GM06990 (cell line): ENCODE results near the gene TSPOAP1.
A peak's percentile ranks its signal among the peaks of the same experiment; 100 is the strongest.

Experiments used
- DNase-seq: peaks from one replicate; pipeline ENCODE4 v3.0.0-alpha.2; 2011; ENCODE audit not compliant: insufficient read length; ENCODE audit errors: extremely low read depth
- H3K27me3 ChIP-seq: replicated peaks from 2 replicates; pipeline ENCODE4 v1.6.0; 2011; ENCODE audit warnings: low read length; ENCODE audit not compliant: control insufficient read depth, insufficient read depth
- H3K36me3 ChIP-seq: 2 replicates; pipeline ENCODE4 v1.5.1; 2011; ENCODE audit warnings: low read length; ENCODE audit not compliant: control insufficient read depth, insufficient read depth
- H3K4me3 ChIP-seq: replicated peaks from 2 replicates; pipeline ENCODE4 v1.5.1; 2011; ENCODE audit warnings: low read depth, mild to moderate bottlenecking, control low read depth, low read length
- TF ChIP-seq, protein P1 (sequence below): IDR thresholded peaks from 2 replicates; pipeline ENCODE4 v1.5.1; 2011; ENCODE audit warnings: low read length, control low read depth, mild to moderate bottlenecking, inconsistent platforms; ENCODE audit not compliant: insufficient read depth, poor library complexity, severe bottlenecking

The TSPOAP1 gene

GRCh38 chr17:58339755-58340404, 11.3 kb upstream of the TSPOAP1 start:
- DNase-seq = peak; percentile 29
- H3K4me3 ChIP-seq = peak overlapping the region; percentile 82
- TF ChIP-seq, protein P1, sequence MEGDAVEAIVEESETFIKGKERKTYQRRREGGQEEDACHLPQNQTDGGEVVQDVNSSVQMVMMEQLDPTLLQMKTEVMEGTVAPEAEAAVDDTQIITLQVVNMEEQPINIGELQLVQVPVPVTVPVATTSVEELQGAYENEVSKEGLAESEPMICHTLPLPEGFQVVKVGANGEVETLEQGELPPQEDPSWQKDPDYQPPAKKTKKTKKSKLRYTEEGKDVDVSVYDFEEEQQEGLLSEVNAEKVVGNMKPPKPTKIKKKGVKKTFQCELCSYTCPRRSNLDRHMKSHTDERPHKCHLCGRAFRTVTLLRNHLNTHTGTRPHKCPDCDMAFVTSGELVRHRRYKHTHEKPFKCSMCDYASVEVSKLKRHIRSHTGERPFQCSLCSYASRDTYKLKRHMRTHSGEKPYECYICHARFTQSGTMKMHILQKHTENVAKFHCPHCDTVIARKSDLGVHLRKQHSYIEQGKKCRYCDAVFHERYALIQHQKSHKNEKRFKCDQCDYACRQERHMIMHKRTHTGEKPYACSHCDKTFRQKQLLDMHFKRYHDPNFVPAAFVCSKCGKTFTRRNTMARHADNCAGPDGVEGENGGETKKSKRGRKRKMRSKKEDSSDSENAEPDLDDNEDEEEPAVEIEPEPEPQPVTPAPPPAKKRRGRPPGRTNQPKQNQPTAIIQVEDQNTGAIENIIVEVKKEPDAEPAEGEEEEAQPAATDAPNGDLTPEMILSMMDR = no peak
- no peaks in the 10 kb centered on the region for H3K27me3 ChIP-seq
- no peaks in the 10 kb centered on the region; the same call in 1 of the 2 replicates for H3K36me3 ChIP-seq

DNA sequence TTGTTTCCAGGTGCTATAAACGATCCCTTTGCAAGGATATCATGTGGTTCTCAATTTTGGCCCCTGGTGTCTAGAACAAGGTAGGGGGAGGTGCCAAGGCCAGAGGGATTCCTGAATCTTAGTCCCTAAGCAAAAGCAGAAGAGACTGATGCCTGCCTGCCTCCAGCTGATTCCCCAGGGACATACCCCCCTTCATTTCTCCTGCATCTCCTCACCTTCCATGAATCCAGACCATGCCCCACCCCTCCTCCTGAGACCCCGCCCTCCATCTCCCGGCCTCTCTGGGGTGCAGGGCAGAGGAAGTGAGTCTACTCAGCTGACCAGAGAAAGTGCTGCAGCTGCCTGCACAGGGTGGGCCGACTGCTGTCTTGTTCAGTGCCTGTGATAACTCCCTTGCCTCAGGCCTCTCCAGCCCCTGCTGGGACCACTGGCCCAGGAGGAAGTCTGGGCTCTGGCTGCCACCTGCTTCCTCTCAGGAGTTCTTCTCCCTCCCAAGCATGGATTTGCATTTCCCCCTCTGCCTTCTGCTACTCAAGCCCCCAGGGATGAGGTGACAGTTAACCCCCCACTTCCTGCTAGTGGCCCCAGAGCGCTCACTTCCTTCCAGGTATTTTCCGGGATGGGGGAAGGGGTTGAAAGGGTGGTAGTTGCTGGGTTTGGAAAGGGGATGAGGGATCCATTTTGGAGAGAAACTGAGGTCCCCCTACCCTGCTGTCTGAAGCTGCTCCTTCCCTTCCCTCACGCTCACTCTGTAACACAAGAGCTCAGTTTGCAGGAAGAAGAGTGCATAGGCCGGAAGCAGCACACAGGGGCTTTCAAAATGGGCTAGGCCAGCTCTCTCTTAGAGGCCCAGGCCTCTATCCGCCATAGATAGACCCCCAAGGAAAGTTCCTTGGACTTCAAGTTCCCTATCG, 10.5 kb upstream of the TSPOAP1 start:
- TF ChIP-seq, protein P1 = no peak
- DNase-seq = peak; percentile 90
- Histone ChIP-seq H3K27me3 (no peaks in the 10 kb centered on the region), H3K4me3 (peak overlapping the region; percentile 82), H3K36me3 (no peaks in the 10 kb centered on the region; the same call in 1 of the 2 replicates)

- H3K36me3 ChIP-seq = no peaks in the 10 kb centered on the region; the same call in 1 of the 2 replicates
- H3K4me3 ChIP-seq = peak overlapping the region; percentile 82
- DNase-seq = no peak
- TF ChIP-seq, protein P1 = peak; percentile 43
- no peaks in the 10 kb centered on the region for H3K27me3 ChIP-seq
Observed at GRCh38 chr17:58338454-58338840, 9.9 kb upstream of the TSPOAP1 start.

DNA sequence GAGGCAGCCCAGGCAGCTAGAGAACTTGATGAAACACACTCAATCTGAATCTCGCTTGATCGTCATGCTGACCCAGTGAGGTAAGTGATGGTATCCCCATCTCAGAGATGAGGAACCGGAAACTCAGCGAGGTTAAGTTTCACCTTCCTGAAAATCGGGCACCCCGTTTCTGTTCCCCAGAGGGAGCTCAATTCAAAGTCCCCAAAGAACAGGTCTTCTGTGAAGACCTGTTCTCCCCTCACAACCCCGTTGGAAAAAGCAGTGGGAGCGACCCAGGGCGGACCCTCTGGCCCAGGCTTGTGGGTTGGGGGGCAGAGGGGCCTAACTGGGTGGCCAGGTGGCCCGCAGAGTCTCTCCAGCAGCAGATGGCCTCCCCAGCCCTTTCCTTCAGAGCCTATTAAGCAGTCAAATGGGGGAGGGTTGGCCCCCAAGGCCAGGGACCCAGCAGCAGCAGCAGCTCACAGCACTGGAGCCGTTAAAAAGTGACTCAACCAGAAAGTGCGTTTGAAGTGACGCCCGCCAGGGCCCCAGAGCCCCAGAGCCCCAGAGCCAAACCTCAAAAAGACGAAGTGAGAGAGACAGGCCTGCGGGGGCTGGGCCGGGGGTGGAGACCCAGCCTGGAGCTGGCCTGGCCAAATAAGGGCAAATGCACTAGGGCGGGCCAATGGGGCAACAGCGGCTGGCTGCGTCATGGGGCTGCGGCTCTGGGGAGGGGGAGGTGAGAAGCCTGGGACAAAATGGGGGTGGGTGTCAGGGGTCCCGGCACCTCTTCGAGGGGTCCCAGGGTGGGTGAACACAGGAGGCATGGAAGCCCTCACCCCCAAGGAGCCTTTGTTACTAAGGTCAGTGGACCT, 9.2 kb upstream of the TSPOAP1 start:
- TF ChIP-seq, protein P1 = no peak
- H3K4me3 ChIP-seq = peak overlapping the region; percentile 82
- DNase-seq = peak; percentile 95
- H3K36me3 ChIP-seq = no peaks in the 10 kb centered on the region; the same call in 1 of the 2 replicates
- H3K27me3 ChIP-seq = no peaks in the 10 kb centered on the region

GRCh38 chr17:58337210-58337599, 8.6 kb upstream of the TSPOAP1 start:
- H3K36me3 ChIP-seq = no peaks in the 10 kb centered on the region; the same call in 1 of the 2 replicates
- no peaks in the 10 kb centered on the region for H3K27me3 ChIP-seq
- TF ChIP-seq, protein P1 = no peak
- no peak for DNase-seq
- H3K4me3 ChIP-seq = peak overlapping the region; percentile 73
